Activated T-cell treated with anti-CD3 and anti-CD28 coated beads, Interleukin-2, amount 50 U/mL, for 48 hours (primary cell): ENCODE data around the gene ATP8A2.
A peak's percentile ranks its signal among the peaks of the same experiment; 100 is the strongest.

Source experiments
- DNase-seq, 2 experiments: peaks; one replicate each; pipeline ENCODE4 v3.0.0-alpha.2; 2020

ATP8A2 gene

GRCh38 chr13:26022538-26023292 is 650.9 kb downstream of the ATP8A2 start:
- DNase-seq = no peak

- no peak for DNase-seq
Measured at GRCh38 chr13:26024558-26024957, 652.8 kb downstream of the ATP8A2 start.

- no peak for DNase-seq
Measured at GRCh38 chr13:26025196-26025595, 653.4 kb downstream of the ATP8A2 start.

GRCh38 chr13:26025771-26026170 is 654.0 kb downstream of the ATP8A2 start:
- DNase-seq = no peak

GRCh38 chr13:26026211-26026610 is 654.4 kb downstream of the ATP8A2 start:
- no peak for DNase-seq

GRCh38 chr13:26029581-26030136 is 657.9 kb downstream of the ATP8A2 start:
- DNase-seq = no peak

GRCh38 chr13:26030331-26030730 is 658.6 kb downstream of the ATP8A2 start:
- no peak for DNase-seq

- DNase-seq = no peak
Measured at GRCh38 chr13:26034018-26034417, 662.2 kb downstream of the ATP8A2 start.

GRCh38 chr13:26036383-26036782 is 664.6 kb downstream of the ATP8A2 start:
- no peak for DNase-seq

- DNase-seq = peak; percentile 38 to 51
Measured at GRCh38 chr13:26037302-26037701, 665.5 kb downstream of the ATP8A2 start.

- DNase-seq = no peak
Measured at GRCh38 chr13:26038931-26039475, 667.2 kb downstream of the ATP8A2 start.

GRCh38 chr13:26041444-26041843 is 669.7 kb downstream of the ATP8A2 start:
- DNase-seq = no peak

GRCh38 chr13:26042785-26043184 is 671.0 kb downstream of the ATP8A2 start:
- no peak for DNase-seq

GRCh38 chr13:26045142-26045541 is 673.4 kb downstream of the ATP8A2 start:
- no peak for DNase-seq

GRCh38 chr13:26046639-26047038 is 674.9 kb downstream of the ATP8A2 start:
- no peak for DNase-seq

GRCh38 chr13:26047040-26047439 is 675.3 kb downstream of the ATP8A2 start:
- no peak for DNase-seq

GRCh38 chr13:26048741-26049140 is 677.0 kb downstream of the ATP8A2 start:
- DNase-seq = no peak

- peak; percentile 36 to 50 for DNase-seq
Measured at GRCh38 chr13:26050568-26051230, 678.9 kb downstream of the ATP8A2 start.

- DNase-seq = peak in 1 of 2 experiments; percentile 36
Measured at GRCh38 chr13:26051231-26051656, 679.5 kb downstream of the ATP8A2 start.

GRCh38 chr13:26051657-26052311 is 680.0 kb downstream of the ATP8A2 start, which contains the start of gene SHISA2:
Gene SHISA2 (minus strand): TSS chr13:26052016. CDS start chr13:26050975, 1,041 bp downstream.
- peak; percentile 60 to 73 for DNase-seq

- no peak for DNase-seq
Measured at GRCh38 chr13:26052337-26052736, 680.6 kb downstream of the ATP8A2 start.

- DNase-seq = no peak
Measured at GRCh38 chr13:26053418-26053980, 681.7 kb downstream of the ATP8A2 start.

- no peak for DNase-seq
Measured at GRCh38 chr13:26054896-26055295, 683.1 kb downstream of the ATP8A2 start.
